ENCODE results near the gene CCNA1. TPM values are rescaled to one million over a fixed set of nuclear protein-coding genes. Genes with fewer than 3 reads are reported as not detected.

CCNA1 gene
- polyA plus RNA-seq, 1 donor (not counting 4 experiments of a cell fraction or from before 2014, with no cell fraction given): 0.80 TPM

DNA sequence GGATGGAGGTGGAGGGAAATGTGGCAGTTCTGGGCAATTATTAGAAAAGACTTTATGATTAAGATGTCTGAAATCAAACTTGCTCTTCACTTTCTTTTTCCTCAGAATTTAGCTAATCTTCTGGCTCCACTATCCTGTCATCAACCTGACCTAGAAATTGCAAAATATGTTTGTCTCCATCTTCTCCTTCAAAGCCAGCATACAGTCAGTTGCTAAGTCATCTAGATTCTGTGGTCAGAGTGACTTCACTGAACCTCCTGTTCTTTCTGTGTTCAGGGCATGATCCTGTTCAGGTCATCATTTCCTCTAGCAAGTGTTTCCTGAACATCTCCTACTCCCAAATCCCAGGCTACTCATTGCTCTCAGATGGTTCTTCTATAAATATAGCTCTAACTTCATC, 10.8 kb upstream of the CCNA1 start:
- Histone ChIP-seq H3K36me3 (ENCODE audit: control insufficient read depth in 2 of 2, extremely low read depth in 1 of 2, insufficient read depth in 2 of 2, low read length in 2 of 2) (no peaks in the 10 kb centered on the region), H3K79me2 (ENCODE audit: control insufficient read depth, insufficient read depth, low read length) (no peaks in the 10 kb centered on the region), H3K4me2 (ENCODE audit: control insufficient read depth, extremely low read depth, insufficient read depth, low read depth, low read length) (no peak overlapping the region), H3K27me3 (ENCODE audit: control insufficient read depth, extremely low read depth, insufficient read depth, low read length) (no peaks in the 10 kb centered on the region), H2AFZ (ENCODE audit: control insufficient read depth, low read length) (no peak overlapping the region), H3K4me3 (ENCODE audit: control insufficient read depth in 2 of 3, extremely low read depth in 1 of 3, insufficient read depth in 2 of 3, low read depth in 1 of 3, low read length in 3 of 3) (no peak overlapping the region), H3K9me1 (ENCODE audit: control insufficient read depth, extremely low read depth, insufficient read depth, low read length) (no peaks in the 10 kb centered on the region), H3K27ac (ENCODE audit: control insufficient read depth, insufficient read depth, low read length) (no peak overlapping the region), H3K9ac (ENCODE audit: control insufficient read depth, extremely low read depth, insufficient read depth, low read length) (no peak overlapping the region), H3K9me3 (ENCODE audit: control insufficient read depth, low read depth, low read length) (no peaks in the 10 kb centered on the region), H4K20me1 (ENCODE audit: control insufficient read depth, extremely low read depth, insufficient read depth, low read length) (no peaks in the 10 kb centered on the region), H3K4me1 (ENCODE audit: control insufficient read depth, extremely low read depth, insufficient read depth, low read length) (peaks cover 19% of the 10 kb centered on the region)
- no peak for FAIRE-seq
- no peak for DNase-seq (ENCODE audit: low read depth, low spot score)
- dilution Hi-C loops (cut with MboI; ENCODE audit: extremely low pct_ligation_motif_present, low sequenced_read_pairs): no loop called here
- TF ChIP-seq CTCF (optimal IDR thresholded peaks at IDR 0.05 in 1 of 3, IDR thresholded peaks at IDR 0.05 in 1 of 3, conservative IDR thresholded peaks at IDR 0.05 in 1 of 3; ENCODE audit: extremely low read depth in 1 of 3, insufficient read depth in 2 of 3, low read length in 3 of 3) (no peak), EZH2 (IDR thresholded peaks at IDR 0.05; ENCODE audit: low read length) (no peak)

DNA sequence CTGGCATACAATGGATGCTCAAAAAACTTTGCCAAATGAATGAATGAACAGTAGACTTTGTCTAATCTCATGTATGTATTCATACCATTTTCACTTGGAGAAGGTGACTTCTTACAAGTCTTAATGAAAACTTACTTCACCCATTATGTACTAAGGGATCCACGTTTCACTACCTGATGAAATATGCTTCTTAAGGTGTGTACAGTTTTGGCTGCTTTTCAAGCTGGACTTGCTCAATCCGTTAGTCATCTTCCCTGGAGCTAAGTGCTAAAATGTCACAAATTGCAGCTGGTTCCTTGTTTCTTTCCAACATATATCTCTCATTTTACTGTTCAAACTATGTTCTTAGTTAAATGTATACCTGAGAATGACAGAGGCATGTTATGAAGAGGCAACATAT, 4.2 kb upstream of the CCNA1 start:
- DNase-seq (ENCODE audit: low read depth, low spot score) (peak; percentile 71), FAIRE-seq (peak; percentile 97)
- Histone ChIP-seq H3K27me3 (ENCODE audit: control insufficient read depth, extremely low read depth, insufficient read depth, low read length) (peaks cover 36% of the 10 kb centered on the region), H3K9ac (ENCODE audit: control insufficient read depth, extremely low read depth, insufficient read depth, low read length) (no peak overlapping the region), H4K20me1 (ENCODE audit: control insufficient read depth, extremely low read depth, insufficient read depth, low read length) (no peaks in the 10 kb centered on the region), H2AFZ (ENCODE audit: control insufficient read depth, low read length) (peak overlapping the region; percentile 19), H3K4me3 (ENCODE audit: control insufficient read depth in 2 of 3, extremely low read depth in 1 of 3, insufficient read depth in 2 of 3, low read depth in 1 of 3, low read length in 3 of 3) (no peak overlapping the region), H3K4me1 (ENCODE audit: control insufficient read depth, extremely low read depth, insufficient read depth, low read length) (peaks cover 17% of the 10 kb centered on the region), H3K27ac (ENCODE audit: control insufficient read depth, insufficient read depth, low read length) (peak overlapping the region; percentile 73), H3K36me3 (ENCODE audit: control insufficient read depth in 2 of 2, extremely low read depth in 1 of 2, insufficient read depth in 2 of 2, low read length in 2 of 2) (no peaks in the 10 kb centered on the region), H3K9me3 (ENCODE audit: control insufficient read depth, low read depth, low read length) (no peaks in the 10 kb centered on the region), H3K79me2 (ENCODE audit: control insufficient read depth, insufficient read depth, low read length) (no peaks in the 10 kb centered on the region), H3K4me2 (ENCODE audit: control insufficient read depth, extremely low read depth, insufficient read depth, low read depth, low read length) (peak overlapping the region; percentile 50), H3K9me1 (ENCODE audit: control insufficient read depth, extremely low read depth, insufficient read depth, low read length) (no peaks in the 10 kb centered on the region)
- dilution Hi-C loops (cut with MboI; ENCODE audit: extremely low pct_ligation_motif_present, low sequenced_read_pairs): no loop called here
- no peak for TF ChIP-seq EZH2 (IDR thresholded peaks at IDR 0.05; ENCODE audit: low read length)
- TF ChIP-seq CTCF (optimal IDR thresholded peaks at IDR 0.05 in 1 of 3, IDR thresholded peaks at IDR 0.05 in 1 of 3, conservative IDR thresholded peaks at IDR 0.05 in 1 of 3; ENCODE audit: extremely low read depth in 1 of 3, insufficient read depth in 2 of 3, low read length in 3 of 3): no peak

All from keratinocyte (primary cell).